ES-I3 (cell line): ENCODE data around the gene OAT.
"Not testable (repeated sequence)": the region's sequence is repeated elsewhere in the genome, so short reads cannot be mapped to it uniquely, and the experiment has no call there.

Experiments used
- H3K36me3 ChIP-seq: 2 replicates; pipeline ENCODE4 v1.6.1; 2013; ENCODE audit warnings: mild to moderate bottlenecking, low read length, control low read depth, moderate library complexity; ENCODE audit not compliant: insufficient read depth
- H3K4me1 ChIP-seq: 2 replicates; pipeline ENCODE4 v1.6.1; 2013; ENCODE audit warnings: mild to moderate bottlenecking, control low read depth, low read length; ENCODE audit not compliant: insufficient read depth
- H3K9ac ChIP-seq: 2 replicates; pipeline ENCODE4 v1.6.1; 2013; ENCODE audit warnings: low read depth, mild to moderate bottlenecking, low read length, moderate library complexity
- H3K9me3 ChIP-seq: 2 replicates; pipeline ENCODE4 v1.6.1; 2013; ENCODE audit warnings: mild to moderate bottlenecking, low read length, moderate library complexity; ENCODE audit not compliant: control insufficient read depth, insufficient read depth

Gene OAT

GRCh38 chr10:124451276-124451675 lies 32.6 kb upstream of the OAT start:
- Histone ChIP-seq H3K36me3 (no peaks in the 10 kb centered on the region), H3K9me3 (no peaks in the 10 kb centered on the region), H3K4me1 (peaks cover 27% of the 10 kb centered on the region), H3K9ac (peak overlapping the region; percentile 37; the same call in 1 of the 2 replicates)

GRCh38 chr10:124450783-124451057 lies 32.0 kb upstream of the OAT start:
- H3K9ac ChIP-seq = peak overlapping the region; percentile 56
- peaks cover 27% of the 10 kb centered on the region for H3K4me1 ChIP-seq
- H3K9me3 ChIP-seq = no peaks in the 10 kb centered on the region
- H3K36me3 ChIP-seq = no peaks in the 10 kb centered on the region

- H3K36me3 ChIP-seq = no peaks in the 10 kb centered on the region
- H3K4me1 ChIP-seq = peaks cover 27% of the 10 kb centered on the region
- peak within 1 kb of the TSS; percentile 57 for H3K9ac ChIP-seq
- no peaks in the 10 kb centered on the region for H3K9me3 ChIP-seq
Observed at GRCh38 chr10:124450012-124450782, 31.5 kb upstream of the OAT start, which contains the start of gene NKX1-2. Gene NKX1-2, minus strand, starts transcription at chr10:124450035. Its CDS starts 92 bp downstream, at chr10:124449943.

- peaks cover 21% of the 10 kb centered on the region for H3K4me1 ChIP-seq
- H3K9me3 ChIP-seq = no peaks in the 10 kb centered on the region
- H3K36me3 ChIP-seq = no peaks in the 10 kb centered on the region
- H3K9ac ChIP-seq = peak overlapping the region; percentile 57; the same call in 1 of the 2 replicates
Observed at GRCh38 chr10:124449170-124450011, 30.7 kb upstream of the OAT start.

GRCh38 chr10:124448696-124449169 lies 30.0 kb upstream of the OAT start:
- Histone ChIP-seq H3K9ac (peak overlapping the region; percentile 57; the same call in 1 of the 2 replicates), H3K4me1 (peaks cover 17% of the 10 kb centered on the region), H3K36me3 (no peaks in the 10 kb centered on the region), H3K9me3 (no peaks in the 10 kb centered on the region)

- Histone ChIP-seq H3K4me1 (peaks cover 12% of the 10 kb centered on the region), H3K9me3 (no peaks in the 10 kb centered on the region), H3K9ac (peak overlapping the region; percentile 57; the same call in 1 of the 2 replicates), H3K36me3 (no peaks in the 10 kb centered on the region)
Observed at GRCh38 chr10:124447751-124448466, 29.2 kb upstream of the OAT start.

GRCh38 chr10:124446830-124447750 lies 28.4 kb upstream of the OAT start:
- Histone ChIP-seq H3K9ac (peak overlapping the region; percentile 57; the same call in 1 of the 2 replicates), H3K9me3 (no peaks in the 10 kb centered on the region), H3K4me1 (peaks cover 9% of the 10 kb centered on the region), H3K36me3 (no peaks in the 10 kb centered on the region)

GRCh38 chr10:124441694-124442093 lies 23.0 kb upstream of the OAT start:
- not testable (repeated sequence) for H3K9me3 ChIP-seq, H3K9ac ChIP-seq, H3K4me1 ChIP-seq, H3K36me3 ChIP-seq

- H3K9ac ChIP-seq = no peak overlapping the region
- H3K36me3 ChIP-seq = no peaks in the 10 kb centered on the region
- peaks cover 4% of the 10 kb centered on the region; the same call in 1 of the 2 replicates for H3K4me1 ChIP-seq
- H3K9me3 ChIP-seq = no peaks in the 10 kb centered on the region
Observed at GRCh38 chr10:124436191-124436638, 17.5 kb upstream of the OAT start.

- not testable (repeated sequence) for H3K36me3 ChIP-seq, H3K4me1 ChIP-seq, H3K9ac ChIP-seq, H3K9me3 ChIP-seq
Observed at GRCh38 chr10:124435683-124436082, 17.0 kb upstream of the OAT start.

- no peaks in the 10 kb centered on the region for H3K36me3 ChIP-seq
- H3K4me1 ChIP-seq = peaks cover 13% of the 10 kb centered on the region
- no peaks in the 10 kb centered on the region for H3K9me3 ChIP-seq
- H3K9ac ChIP-seq = no peak overlapping the region
Observed at GRCh38 chr10:124433461-124433860, 14.7 kb upstream of the OAT start.

- H3K4me1 ChIP-seq = peaks cover 8% of the 10 kb centered on the region; the same call in 1 of the 2 replicates
- no peak overlapping the region for H3K9ac ChIP-seq
- no peaks in the 10 kb centered on the region for H3K36me3 ChIP-seq
- H3K9me3 ChIP-seq = no peaks in the 10 kb centered on the region
Observed at GRCh38 chr10:124430077-124430476, 11.4 kb upstream of the OAT start.

- no peaks in the 10 kb centered on the region for H3K36me3 ChIP-seq
- no peaks in the 10 kb centered on the region for H3K9me3 ChIP-seq
Observed at GRCh38 chr10:124429576-124429975, 10.9 kb upstream of the OAT start.

More at GRCh38 chr10:124429576-124429975, 10.9 kb upstream of the OAT start:
- Histone ChIP-seq H3K9ac (no peak overlapping the region), H3K4me1 (peaks cover 8% of the 10 kb centered on the region; the same call in 1 of the 2 replicates)
